ENCODE measurements around the gene ZNF230.

Gene ZNF230

DNA sequence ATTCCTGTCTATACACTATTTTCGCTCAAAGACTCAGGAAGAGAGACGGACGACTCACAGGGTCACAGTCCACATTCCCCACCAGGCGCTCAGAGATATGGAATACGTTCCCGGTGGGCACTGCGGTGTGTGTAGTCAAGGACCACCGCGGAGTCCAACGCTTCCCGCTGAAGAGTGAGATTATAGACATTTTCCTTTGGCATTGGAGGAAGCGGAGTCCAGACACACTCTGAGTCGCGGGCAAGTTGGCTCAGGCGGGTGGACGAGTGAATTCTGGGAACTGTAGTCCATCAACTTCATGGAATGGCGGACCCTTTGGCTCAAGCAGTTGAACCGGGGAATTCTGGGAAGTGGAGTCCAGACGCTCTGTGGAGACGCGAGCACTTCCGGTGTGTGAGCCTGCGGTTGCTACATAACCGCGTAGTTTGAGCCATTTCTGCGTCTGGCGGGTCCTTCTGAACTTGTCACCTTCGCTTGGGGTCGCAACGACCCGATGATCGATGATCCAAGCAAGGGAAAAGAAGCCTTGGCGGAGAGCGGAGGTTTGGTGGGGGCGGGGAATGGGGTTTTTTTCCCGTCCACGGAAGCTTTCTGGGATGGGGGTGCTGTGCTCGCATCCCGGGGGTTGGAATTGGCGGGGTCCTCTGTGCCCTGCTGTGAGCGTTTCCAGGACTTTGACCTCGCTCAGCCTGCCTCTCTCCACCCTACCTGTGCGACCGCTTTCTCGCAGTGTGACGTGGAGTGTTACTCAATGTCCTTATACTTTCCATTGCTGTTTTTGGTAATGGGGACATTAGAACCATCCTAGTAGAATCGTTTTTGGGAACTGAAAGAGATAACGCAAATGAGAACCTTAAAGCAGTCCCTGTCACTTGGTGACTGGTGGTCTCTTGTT, at the start of gene ZNF230:
ZNF230 (plus strand) TSS at position 392 of the 895 bp plus-strand sequence. CDS start 4,122 bp downstream, outside the sequence.
- DNase-seq = peak; percentile 91
- Mint-ChIP-seq H3K27me3 (no peaks in the 10 kb centered on the region), H3K4me3 (peak within 1 kb of the TSS; percentile 99), H3K4me1 (peaks cover 22% of the 10 kb centered on the region), H3K36me3 (peaks cover 43% of the 10 kb centered on the region), H3K27ac (peak within 1 kb of the TSS; percentile 94), H3K9me3 (peaks cover 42% of the 10 kb centered on the region)
- CTCF ChIA-PET = interaction anchor here (1.8 kb wide), 1 partner anchor 92 kb away, joined by 6 read pairs; no protein-coding TSS in a partner anchor

DNA sequence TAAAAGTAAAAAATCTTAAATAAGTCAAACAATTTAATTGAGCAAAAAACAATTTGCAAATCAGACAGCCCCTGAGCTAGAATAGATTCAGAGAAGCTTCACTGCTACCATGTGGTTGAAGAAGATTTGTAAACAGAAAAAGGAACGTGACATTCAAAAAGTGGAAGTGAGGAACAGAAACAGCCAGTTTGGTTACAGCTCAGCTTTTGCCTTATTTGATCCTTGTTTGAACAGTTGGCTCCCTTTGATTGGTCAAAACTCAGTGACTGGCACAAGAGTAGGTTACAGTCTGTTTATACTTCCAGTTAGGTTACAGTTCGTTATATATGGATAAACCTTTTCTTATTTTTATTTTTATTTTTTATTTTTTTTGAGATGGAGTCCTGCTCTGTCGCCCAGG, 45.9 kb upstream of the ZNF230 start:
- H3K9me3 Mint-ChIP-seq = peaks cover 20% of the 10 kb centered on the region
- H3K4me1 Mint-ChIP-seq = no peaks in the 10 kb centered on the region

DNA sequence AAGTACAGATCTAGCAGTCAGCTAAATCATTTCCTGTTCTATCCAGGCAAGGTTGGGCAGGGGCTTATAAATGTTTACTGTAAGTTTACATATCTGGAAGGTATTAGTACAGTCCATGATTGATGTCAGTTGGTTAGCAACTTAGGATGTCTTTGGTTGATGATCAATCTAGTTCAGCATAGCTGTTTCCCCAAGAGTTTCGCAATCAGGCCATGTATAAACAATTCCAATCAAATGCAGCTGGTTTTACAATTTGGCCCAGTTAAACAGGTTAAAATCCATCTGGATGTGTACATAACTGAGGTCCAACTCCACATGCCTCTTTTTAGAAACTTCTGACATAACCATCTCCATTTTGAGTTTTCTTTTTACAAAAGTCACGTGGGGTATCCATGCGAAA, 44.9 kb upstream of the ZNF230 start:
- Mint-ChIP-seq H3K36me3 (no peaks in the 10 kb centered on the region), H3K27ac (no peak overlapping the region), H3K4me3 (no peak overlapping the region), H3K27me3 (no peaks in the 10 kb centered on the region), H3K4me1 (no peaks in the 10 kb centered on the region), H3K9me3 (peaks cover 22% of the 10 kb centered on the region)
- CTCF ChIA-PET = interaction anchor here (1.0 kb wide), 1 partner anchor 213 kb away, joined by 4 read pairs; no protein-coding TSS in a partner anchor
- no peak for DNase-seq

More for the DNA sequence above, 45.9 kb upstream of the ZNF230 start:
- Mint-ChIP-seq H3K27ac (no peak overlapping the region), H3K4me3 (no peak overlapping the region), H3K27me3 (no peaks in the 10 kb centered on the region), H3K36me3 (no peaks in the 10 kb centered on the region)
- CTCF ChIA-PET = no interaction called here
- DNase-seq = no peak

DNA sequence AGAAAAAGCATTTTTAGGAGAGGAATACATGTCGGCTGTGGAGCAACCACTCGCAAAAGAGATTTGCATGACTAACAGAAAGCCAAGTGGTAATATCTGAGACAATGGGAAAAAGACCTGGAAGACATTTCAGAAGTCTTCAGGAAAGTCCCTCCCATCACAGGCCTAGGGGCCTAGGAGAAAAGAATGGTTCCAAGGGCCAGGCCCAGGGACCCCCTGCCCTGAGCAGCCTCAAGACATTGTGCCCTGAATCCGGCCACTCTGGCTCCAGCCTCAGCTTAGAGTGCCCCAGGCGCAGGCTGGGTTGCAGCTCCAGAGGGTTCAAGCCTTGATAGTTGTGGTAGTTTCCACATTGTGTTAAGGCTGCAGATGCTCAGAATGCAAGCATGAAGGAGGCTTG, 42.3 kb upstream of the ZNF230 start:
- no peaks in the 10 kb centered on the region for H3K4me1 Mint-ChIP-seq
- peaks cover 36% of the 10 kb centered on the region for H3K9me3 Mint-ChIP-seq
- H3K27me3 Mint-ChIP-seq = no peaks in the 10 kb centered on the region
- DNase-seq = no peak
- no peak overlapping the region for H3K27ac Mint-ChIP-seq
- H3K36me3 Mint-ChIP-seq = peaks cover 1% of the 10 kb centered on the region
- CTCF ChIA-PET = no interaction called here
- H3K4me3 Mint-ChIP-seq = no peak overlapping the region

DNA sequence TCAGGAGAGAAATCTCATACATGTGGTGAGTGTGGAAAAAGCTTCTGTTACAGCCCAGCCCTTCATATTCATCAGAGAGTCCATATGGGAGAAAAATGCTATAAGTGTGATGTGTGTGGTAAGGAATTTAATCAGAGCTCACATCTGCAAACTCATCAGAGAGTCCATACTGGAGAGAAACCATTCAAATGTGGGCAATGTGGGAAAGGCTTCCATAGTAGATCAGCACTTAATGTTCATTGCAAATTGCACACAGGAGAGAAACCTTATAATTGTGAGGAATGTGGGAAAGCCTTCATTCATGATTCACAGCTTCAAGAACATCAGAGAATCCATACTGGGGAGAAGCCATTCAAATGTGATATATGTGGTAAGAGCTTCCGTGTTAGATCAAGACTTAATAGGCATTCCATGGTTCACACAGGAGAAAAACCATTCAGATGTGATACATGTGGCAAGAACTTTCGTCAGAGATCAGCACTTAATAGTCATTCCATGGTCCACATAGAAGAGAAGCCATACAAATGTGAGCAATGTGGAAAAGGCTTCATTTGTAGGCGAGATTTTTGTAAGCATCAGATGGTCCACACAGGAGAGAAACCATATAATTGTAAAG, 36.6 kb upstream of the ZNF230 start:
- H3K4me3 Mint-ChIP-seq = no peak overlapping the region
- DNase-seq = no peak
- no peaks in the 10 kb centered on the region for H3K4me1 Mint-ChIP-seq
- peaks cover 63% of the 10 kb centered on the region for H3K9me3 Mint-ChIP-seq
- CTCF ChIA-PET = no interaction called here
- no peak overlapping the region for H3K27ac Mint-ChIP-seq
- peaks cover 15% of the 10 kb centered on the region for H3K36me3 Mint-ChIP-seq
- no peaks in the 10 kb centered on the region for H3K27me3 Mint-ChIP-seq

DNA sequence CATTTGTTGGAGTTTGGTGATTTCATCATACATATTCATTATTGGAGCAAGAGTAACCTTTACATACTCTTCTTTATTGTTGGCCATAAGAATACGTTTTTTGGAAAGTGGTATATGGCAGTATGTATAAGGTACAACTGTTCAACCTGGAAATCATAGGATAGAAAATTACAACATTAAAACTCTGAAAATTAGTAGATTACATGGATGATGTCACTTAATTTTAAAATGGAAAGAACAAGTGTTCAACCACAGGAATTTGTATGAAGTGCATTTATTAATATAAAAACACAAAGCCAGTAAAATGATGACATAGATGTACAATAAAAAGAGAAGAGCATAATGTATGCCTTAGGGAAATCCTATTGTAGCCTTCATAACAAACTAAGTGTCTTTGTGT, 26.0 kb upstream of the ZNF230 start:
- Mint-ChIP-seq H3K9me3 (peaks cover 31% of the 10 kb centered on the region), H3K4me1 (no peaks in the 10 kb centered on the region), H3K36me3 (no peaks in the 10 kb centered on the region), H3K4me3 (no peak overlapping the region), H3K27me3 (no peaks in the 10 kb centered on the region), H3K27ac (no peak overlapping the region)
- DNase-seq = no peak
- CTCF ChIA-PET = no interaction called here

DNA sequence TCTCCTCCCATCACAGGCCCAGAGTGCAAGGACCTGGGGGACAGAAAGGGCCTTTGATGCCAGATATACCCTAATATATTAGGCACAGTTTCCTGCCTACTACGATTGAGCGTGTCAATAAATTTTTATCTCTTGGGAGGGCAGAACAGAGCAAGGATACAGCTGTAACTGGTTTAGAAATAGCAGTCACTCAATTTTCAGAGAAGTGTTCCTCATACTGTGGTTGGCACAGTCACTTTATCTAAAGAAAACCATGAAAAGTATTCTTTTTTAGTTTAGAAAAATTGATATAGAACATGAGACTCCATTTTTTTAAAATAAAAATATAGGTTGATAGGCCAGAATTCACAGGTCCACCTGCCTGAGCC, 19.2 kb upstream of the ZNF230 start:
- H3K27me3 Mint-ChIP-seq = no peaks in the 10 kb centered on the region
- peak overlapping the region; percentile 67 for H3K27ac Mint-ChIP-seq
- CTCF ChIA-PET = no interaction called here
- DNase-seq = no peak
- peak overlapping the region; percentile 95 for H3K4me3 Mint-ChIP-seq
- peaks cover 8% of the 10 kb centered on the region for H3K36me3 Mint-ChIP-seq
- peaks cover 17% of the 10 kb centered on the region for H3K4me1 Mint-ChIP-seq
- peaks cover 7% of the 10 kb centered on the region for H3K9me3 Mint-ChIP-seq

DNA sequence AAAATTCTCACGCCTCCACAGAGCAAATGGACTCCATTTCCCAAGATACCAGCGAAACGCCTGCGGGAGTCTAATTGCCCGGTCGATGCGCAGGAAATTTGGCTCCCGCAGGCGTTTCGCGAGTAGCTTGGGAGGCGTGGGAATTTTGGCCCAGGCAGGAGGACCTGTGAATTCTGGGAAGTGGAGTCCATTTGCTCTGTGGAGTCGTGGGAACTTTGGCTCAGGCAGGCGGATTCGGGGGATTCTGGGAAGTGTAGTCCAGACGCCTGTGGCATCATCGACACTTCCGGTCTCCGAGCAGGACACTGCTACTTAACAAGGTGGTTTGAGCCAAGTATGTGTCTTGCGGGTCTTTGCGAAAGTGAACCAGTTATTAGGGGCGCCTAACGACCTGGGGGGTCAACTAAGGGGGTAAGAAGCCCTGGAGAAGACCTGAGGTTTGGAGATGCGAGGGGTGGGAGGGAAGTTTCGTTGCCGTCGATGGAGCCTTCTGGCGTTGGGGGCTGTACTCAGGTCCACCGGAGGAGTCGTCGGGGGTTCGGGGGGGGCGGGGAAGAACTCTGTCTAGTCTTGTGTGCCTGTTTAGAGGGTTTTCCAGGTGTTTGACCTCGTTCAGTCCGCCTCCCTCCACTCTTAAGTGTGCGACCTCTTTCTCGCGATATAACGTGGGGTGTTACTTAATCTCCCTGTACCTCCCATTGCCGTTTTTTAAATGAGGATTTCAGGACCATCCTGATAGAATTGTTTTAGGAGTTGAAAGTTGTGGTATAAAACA, 18.7 kb upstream of the ZNF230 start, which contains the start of gene ZNF155:
ZNF155 (plus strand) TSS at position 277 of the 775 bp plus-strand sequence. CDS start 4,356 bp downstream, outside the sequence.
- CTCF ChIA-PET = interaction anchor here (1.3 kb wide), 1 partner anchor 111 kb away, joined by 4 read pairs; no protein-coding TSS in a partner anchor
- Mint-ChIP-seq H3K9me3 (peaks cover 7% of the 10 kb centered on the region), H3K4me3 (peak within 1 kb of the TSS; percentile 95), H3K27me3 (no peaks in the 10 kb centered on the region), H3K36me3 (peaks cover 13% of the 10 kb centered on the region), H3K4me1 (peaks cover 17% of the 10 kb centered on the region), H3K27ac (peak within 1 kb of the TSS; percentile 87)
- DNase-seq = peak; percentile 79

DNA sequence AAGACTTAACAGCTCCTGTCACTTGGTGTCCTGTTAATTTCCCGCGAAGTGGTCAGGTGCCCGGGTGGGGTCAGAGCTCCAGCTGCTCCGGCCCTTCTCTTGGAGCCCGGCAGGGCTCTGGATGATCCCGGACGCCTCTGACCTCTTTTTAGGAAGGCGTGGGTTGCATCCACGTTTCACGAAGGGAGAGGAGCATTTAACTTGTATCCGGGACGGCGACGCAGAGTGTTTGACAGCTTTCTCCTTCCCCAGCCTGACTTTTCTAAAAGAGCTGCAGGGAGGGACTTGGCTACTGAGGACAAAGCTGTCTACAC, 18.1 kb upstream of the ZNF230 start:
- Mint-ChIP-seq H3K36me3 (peaks cover 19% of the 10 kb centered on the region), H3K4me3 (peak overlapping the region; percentile 95), H3K4me1 (peaks cover 17% of the 10 kb centered on the region), H3K27me3 (no peaks in the 10 kb centered on the region), H3K9me3 (peaks cover 9% of the 10 kb centered on the region), H3K27ac (peak overlapping the region; percentile 87)
- CTCF ChIA-PET = interaction anchor here (1.3 kb wide), 1 partner anchor 110 kb away, joined by 4 read pairs; no protein-coding TSS in a partner anchor
- no peak for DNase-seq

DNA sequence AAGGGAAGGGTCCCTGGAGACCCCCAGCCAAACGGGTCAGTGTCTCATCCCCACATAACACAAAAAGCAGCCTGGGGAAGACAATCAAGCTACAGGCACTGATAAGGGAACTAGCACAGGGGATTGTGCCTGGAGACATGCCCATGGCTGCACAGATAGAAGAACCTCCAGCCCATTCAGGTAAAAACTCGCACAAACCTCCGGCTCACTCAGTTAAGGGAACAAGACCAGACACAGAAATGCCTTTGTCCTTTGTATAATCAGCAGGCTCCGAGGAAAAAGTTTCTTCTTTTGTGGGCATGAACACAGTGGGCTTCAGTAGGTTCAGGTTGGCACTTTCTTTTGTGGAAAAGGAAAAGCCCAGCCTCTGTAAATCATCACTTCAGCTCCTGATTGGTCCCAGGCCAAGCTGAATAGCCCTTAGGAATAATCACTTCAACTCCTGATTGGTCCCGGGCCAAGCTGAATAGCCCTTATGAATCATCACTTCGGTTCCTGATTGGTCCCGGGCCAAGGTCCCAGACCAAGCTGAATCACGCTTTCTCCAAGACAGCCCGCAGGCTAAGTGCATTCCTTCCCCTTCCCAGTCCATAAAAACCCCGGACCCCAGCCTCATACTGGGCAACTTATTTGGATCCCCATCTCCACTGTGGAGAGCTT, 5.0 kb upstream of the ZNF230 start:
- CTCF ChIA-PET = no interaction called here
- Mint-ChIP-seq H3K9me3 (peaks cover 35% of the 10 kb centered on the region), H3K36me3 (peaks cover 53% of the 10 kb centered on the region), H3K4me1 (peaks cover 10% of the 10 kb centered on the region), H3K27ac (no peak overlapping the region), H3K4me3 (no peak overlapping the region), H3K27me3 (no peaks in the 10 kb centered on the region)
- no peak for DNase-seq

DNA sequence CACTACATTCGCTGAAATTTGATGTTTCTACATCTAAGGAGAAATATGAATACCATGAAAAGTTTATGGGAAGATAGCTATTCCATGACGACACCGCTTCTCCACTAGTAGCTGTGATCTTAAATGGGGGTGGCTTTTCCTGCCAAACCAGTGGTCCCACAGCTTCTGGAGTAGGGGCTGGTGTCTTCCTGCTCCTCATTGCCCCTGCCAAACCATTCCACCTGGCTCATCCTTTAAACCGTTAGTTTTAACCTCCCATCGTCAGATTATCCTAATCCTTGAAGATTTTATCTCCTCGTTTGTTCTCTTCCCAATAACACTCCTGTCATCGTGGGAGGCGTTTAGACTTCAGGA, 568 bp upstream of the ZNF230 start:
- Mint-ChIP-seq H3K4me1 (peaks cover 22% of the 10 kb centered on the region), H3K27me3 (no peaks in the 10 kb centered on the region), H3K36me3 (peaks cover 37% of the 10 kb centered on the region), H3K9me3 (peaks cover 41% of the 10 kb centered on the region), H3K4me3 (peak overlapping the region; percentile 99), H3K27ac (peak overlapping the region; percentile 94)
- DNase-seq = no peak
- CTCF ChIA-PET = no interaction called here

DNA sequence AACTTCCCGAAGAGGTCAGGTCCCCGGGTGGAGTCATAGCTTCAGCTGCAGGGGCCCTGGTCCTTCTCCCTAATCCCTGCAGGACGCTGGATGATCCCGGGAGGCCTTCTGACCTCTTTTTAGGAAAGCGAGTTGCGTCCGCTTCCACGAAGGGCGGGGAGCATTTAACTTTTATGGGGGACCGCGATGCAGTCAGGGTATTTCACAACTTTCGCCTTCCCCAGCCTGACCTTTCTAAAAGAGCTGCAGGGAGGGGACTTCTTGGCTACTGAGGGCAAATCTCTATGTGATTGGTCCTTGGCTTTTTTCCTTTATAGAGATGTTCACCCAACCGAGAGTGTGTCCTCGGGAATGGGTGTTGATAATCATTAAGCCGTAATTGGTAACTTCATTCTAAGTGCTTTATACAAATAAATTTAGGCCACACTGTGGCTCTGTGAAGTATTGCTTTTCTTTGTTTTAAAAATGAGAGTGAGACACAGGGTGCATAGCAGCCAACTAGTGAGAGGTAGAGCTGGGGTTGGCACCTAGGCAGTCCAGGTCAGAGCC, 778 bp downstream of the ZNF230 start:
- Mint-ChIP-seq H3K9me3 (peaks cover 45% of the 10 kb centered on the region), H3K27me3 (no peaks in the 10 kb centered on the region), H3K27ac (peak overlapping the region; percentile 94), H3K36me3 (peaks cover 45% of the 10 kb centered on the region), H3K4me3 (peak overlapping the region; percentile 99), H3K4me1 (peaks cover 22% of the 10 kb centered on the region)
- CTCF ChIA-PET = interaction anchor here (1.8 kb wide), 1 partner anchor 92 kb away, joined by 6 read pairs; no protein-coding TSS in a partner anchor
- DNase-seq = peak; percentile 28

DNA sequence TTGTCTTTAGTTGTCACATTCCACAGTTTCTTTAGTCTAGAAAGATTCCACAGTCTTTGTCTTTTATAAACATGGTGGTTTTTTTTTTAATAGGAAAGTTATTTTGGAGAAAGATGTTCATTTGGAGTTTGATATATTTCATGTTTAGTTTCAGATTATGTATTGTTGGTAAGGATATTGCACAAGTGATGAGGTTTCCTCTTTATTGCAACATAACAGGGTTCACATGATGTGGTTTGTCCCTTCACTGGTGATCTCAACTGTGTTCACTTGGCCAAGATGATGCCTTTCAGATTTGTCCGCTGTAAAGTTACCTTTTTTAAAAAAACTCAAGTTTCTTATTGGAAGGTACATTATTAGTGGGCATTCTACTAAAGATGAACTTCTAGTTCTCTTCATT, 3.2 kb downstream of the ZNF230 start:
- H3K9me3 Mint-ChIP-seq = peaks cover 57% of the 10 kb centered on the region
- H3K27me3 Mint-ChIP-seq = no peaks in the 10 kb centered on the region
- H3K36me3 Mint-ChIP-seq = peaks cover 64% of the 10 kb centered on the region
- H3K4me1 Mint-ChIP-seq = peaks cover 22% of the 10 kb centered on the region
- CTCF ChIA-PET = no interaction called here
- H3K4me3 Mint-ChIP-seq = no peak overlapping the region
- DNase-seq = no peak
- no peak overlapping the region for H3K27ac Mint-ChIP-seq

Data from activated naive CD4-positive, alpha-beta T cell treated with anti-CD3 and anti-CD28 coated beads, Interleukin-2, amount 10 ng/mL, durations not matched to agents 7 days and 5 days (primary cell).